Prostate gland (tissue), 2 donors: ENCODE measurements around the gene RAB28.

Experiments used
- CTCF ChIP-seq, 4 experiments: fragments of 200-600 bp in 2 of 4; fragments of 450-650 bp in 2 of 4; sonication (generic) in 2 of 4; IDR thresholded peaks; 1 replicate in 3 of 4; 2 replicates in 1 of 4; pipeline ENCODE4 v1.5.1; 2016 to 2019; ENCODE audit warnings: antibody characterized with exemption in 4 of 4, mild to moderate bottlenecking in 2 of 4, moderate library complexity in 2 of 4
- POLR2A ChIP-seq: fragments of 450-650 bp; IDR thresholded peaks from one replicate; pipeline ENCODE4 v1.6.1; 2016; ENCODE audit warnings: antibody characterized with exemption, mild to moderate bottlenecking
- POLR2AphosphoS5 ChIP-seq: sonication (generic); formaldehyde crosslinking; IDR thresholded peaks from one replicate; pipeline ENCODE4 v1.6.1; 2017; ENCODE audit warnings: antibody characterized with exemption

- TF ChIP-seq CTCF (IDR thresholded peaks at IDR 0.05) (no peak), POLR2A (no peak), POLR2AphosphoS5 (no peak)
Measured at GRCh38 chr4:13403833-13404232, 80.3 kb downstream of the RAB28 start.
